ENCODE results near the gene ROPN1. TPM values are rescaled to one million over a fixed set of nuclear protein-coding genes. Genes with fewer than 3 reads are reported as not detected.
A peak's percentile ranks its signal among the peaks of the same experiment; 100 is the strongest.
"Not testable (repeated sequence)": the region's sequence is repeated elsewhere in the genome, so short reads cannot be mapped to it uniquely, and the experiment has no call there.

ROPN1 gene
- total RNA-seq, 1 donor from 2014 or later = not detected

DNA sequence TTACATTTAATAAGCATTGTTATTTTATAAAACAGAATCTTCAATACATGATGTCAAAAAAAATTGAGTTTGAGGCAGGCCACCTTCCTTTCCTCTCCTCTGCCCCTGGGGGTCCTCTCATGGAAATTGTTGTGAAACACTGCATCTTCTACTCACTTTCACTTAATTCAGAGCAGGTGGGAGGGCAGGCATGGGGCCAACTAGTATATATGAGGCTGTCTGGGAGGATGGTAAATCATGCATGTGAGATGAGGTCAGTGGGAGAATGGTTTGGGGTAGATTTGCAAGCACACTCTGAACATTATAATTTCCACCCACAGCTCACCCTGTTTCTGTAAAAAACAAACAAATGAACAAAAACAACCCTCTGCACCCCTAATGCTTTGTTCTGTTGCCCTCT is 20.5 kb downstream of the ROPN1 start:
- TF ChIP-seq POLR2A (IDR thresholded peaks at IDR 0.05) (no peak), POLR2AphosphoS5 (IDR thresholded peaks at IDR 0.05; ENCODE audit: insufficient read depth in 1 of 2, low read depth in 1 of 2) (no peak)
- TF ChIP-seq, protein P1, sequence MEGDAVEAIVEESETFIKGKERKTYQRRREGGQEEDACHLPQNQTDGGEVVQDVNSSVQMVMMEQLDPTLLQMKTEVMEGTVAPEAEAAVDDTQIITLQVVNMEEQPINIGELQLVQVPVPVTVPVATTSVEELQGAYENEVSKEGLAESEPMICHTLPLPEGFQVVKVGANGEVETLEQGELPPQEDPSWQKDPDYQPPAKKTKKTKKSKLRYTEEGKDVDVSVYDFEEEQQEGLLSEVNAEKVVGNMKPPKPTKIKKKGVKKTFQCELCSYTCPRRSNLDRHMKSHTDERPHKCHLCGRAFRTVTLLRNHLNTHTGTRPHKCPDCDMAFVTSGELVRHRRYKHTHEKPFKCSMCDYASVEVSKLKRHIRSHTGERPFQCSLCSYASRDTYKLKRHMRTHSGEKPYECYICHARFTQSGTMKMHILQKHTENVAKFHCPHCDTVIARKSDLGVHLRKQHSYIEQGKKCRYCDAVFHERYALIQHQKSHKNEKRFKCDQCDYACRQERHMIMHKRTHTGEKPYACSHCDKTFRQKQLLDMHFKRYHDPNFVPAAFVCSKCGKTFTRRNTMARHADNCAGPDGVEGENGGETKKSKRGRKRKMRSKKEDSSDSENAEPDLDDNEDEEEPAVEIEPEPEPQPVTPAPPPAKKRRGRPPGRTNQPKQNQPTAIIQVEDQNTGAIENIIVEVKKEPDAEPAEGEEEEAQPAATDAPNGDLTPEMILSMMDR (IDR thresholded peaks at IDR 0.05) = no peak
- no peak for DNase-seq (ENCODE audit: extremely low spot score in 2 of 2)
- H3K9me3 ChIP-seq = no peaks in the 10 kb centered on the region
- intact Hi-C loops (cut with DNase I) = no loop called here
- no peak overlapping the region for H3K4me3 ChIP-seq
- H3K36me3 ChIP-seq = no peaks in the 10 kb centered on the region
- no peaks in the 10 kb centered on the region for H3K27me3 ChIP-seq
- no peak overlapping the region for H3K27ac ChIP-seq
- H3K4me1 ChIP-seq = no peaks in the 10 kb centered on the region

DNA sequence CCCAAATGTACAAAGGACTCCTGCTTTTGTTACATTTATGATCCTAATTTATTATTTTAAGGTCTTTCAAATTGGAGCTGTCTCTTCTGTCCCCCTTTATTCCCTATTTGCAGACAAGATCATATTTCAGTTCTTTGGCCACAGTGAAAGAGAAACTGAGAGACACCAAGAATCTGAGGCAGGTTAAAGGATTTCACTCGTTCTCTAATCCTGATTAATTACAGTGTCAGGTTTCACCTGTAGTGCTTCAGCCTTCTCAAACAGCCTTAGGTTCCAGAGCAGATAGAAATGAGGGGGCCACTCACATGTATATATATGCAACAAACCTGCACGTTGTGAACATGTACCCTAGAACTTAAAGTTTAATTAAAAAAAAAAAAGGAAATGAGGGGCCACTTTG is 24.7 kb downstream of the ROPN1 start:
- H3K27me3 ChIP-seq; H3K9me3 ChIP-seq; H3K4me1 ChIP-seq; DNase-seq (ENCODE audit: extremely low spot score in 2 of 2); H3K27ac ChIP-seq; H3K4me3 ChIP-seq; intact Hi-C loops (cut with DNase I); H3K36me3 ChIP-seq: not testable (repeated sequence)

DNA sequence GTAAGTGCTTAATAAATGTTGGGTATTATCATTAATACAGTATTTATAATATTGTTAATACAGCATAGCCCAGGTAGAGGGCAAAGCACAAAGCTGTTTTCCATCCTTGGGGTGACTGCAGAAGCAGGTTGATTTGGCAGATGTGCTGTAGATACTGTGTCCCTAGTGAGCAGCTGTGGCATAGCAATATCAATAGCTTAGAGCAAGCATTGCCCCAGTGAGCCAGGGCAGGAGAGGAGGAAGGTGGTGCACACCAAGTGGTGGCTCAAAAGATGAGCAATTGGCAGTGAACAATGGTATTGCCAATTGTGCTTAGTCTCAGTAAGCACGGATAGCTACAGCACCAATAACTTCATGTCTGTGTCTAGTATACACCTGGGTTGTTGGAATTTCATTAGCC is 25.1 kb downstream of the ROPN1 start:
- H3K27ac ChIP-seq; H3K4me3 ChIP-seq; H3K4me1 ChIP-seq; intact Hi-C loops (cut with DNase I); H3K27me3 ChIP-seq; H3K36me3 ChIP-seq; H3K9me3 ChIP-seq; DNase-seq (ENCODE audit: extremely low spot score in 2 of 2): not testable (repeated sequence)

DNA sequence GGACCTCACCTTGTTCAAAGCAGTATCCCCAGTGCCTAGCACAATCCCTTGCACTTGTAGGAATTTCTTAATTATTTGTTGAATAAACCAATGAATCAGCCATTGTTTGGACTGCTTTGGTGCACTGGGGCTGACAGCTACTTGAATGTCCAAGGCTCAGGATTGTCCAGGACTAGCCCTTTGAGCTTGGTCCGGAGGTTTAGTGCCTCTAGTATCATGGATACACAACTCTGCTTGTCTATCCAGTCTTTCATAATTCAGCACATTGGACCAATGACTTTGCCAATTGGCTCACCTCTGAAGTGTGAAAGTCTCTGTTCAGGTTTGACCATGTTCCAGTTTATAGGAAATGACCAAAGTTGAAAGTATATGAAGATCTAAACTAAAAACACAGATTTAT is 27.1 kb downstream of the ROPN1 start:
- H3K27ac ChIP-seq; DNase-seq (ENCODE audit: extremely low spot score in 2 of 2); H3K9me3 ChIP-seq; intact Hi-C loops (cut with DNase I); H3K4me3 ChIP-seq; H3K27me3 ChIP-seq; H3K36me3 ChIP-seq: not testable (repeated sequence)
- H3K4me1 ChIP-seq = peaks cover 10% of the 10 kb centered on the region

DNA sequence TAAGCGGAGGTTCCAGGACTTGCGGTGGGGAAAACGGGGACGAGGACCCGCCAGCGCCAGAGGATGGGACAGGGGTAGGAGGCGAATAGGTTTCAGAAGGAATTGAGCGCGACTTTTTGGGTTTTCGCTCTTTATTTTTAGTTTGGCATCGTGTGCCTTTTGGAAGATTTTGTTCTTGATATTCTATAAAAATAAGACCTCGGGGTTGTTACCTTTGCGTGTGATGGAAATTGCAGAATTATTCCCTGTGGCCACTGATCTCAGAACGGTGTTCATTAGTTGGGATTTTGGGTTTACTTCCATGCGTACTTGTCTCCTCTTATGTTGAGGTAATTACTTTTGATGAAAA is 30.4 kb downstream of the ROPN1 start:
- TF ChIP-seq, protein P1 (IDR thresholded peaks at IDR 0.05) = no peak
- TF ChIP-seq POLR2A (IDR thresholded peaks at IDR 0.05) (no peak), POLR2AphosphoS5 (IDR thresholded peaks at IDR 0.05; ENCODE audit: insufficient read depth in 1 of 2, low read depth in 1 of 2) (no peak)
- Histone ChIP-seq H3K27me3 (no peaks in the 10 kb centered on the region), H3K36me3 (no peaks in the 10 kb centered on the region), H3K9me3 (no peaks in the 10 kb centered on the region), H3K4me1 (peaks cover 14% of the 10 kb centered on the region), H3K27ac (peak overlapping the region; percentile 75), H3K4me3 (peak overlapping the region; percentile 55 to 69)
- intact Hi-C loops (cut with DNase I) = no loop called here
- DNase-seq (ENCODE audit: extremely low spot score in 2 of 2) = no peak

DNA sequence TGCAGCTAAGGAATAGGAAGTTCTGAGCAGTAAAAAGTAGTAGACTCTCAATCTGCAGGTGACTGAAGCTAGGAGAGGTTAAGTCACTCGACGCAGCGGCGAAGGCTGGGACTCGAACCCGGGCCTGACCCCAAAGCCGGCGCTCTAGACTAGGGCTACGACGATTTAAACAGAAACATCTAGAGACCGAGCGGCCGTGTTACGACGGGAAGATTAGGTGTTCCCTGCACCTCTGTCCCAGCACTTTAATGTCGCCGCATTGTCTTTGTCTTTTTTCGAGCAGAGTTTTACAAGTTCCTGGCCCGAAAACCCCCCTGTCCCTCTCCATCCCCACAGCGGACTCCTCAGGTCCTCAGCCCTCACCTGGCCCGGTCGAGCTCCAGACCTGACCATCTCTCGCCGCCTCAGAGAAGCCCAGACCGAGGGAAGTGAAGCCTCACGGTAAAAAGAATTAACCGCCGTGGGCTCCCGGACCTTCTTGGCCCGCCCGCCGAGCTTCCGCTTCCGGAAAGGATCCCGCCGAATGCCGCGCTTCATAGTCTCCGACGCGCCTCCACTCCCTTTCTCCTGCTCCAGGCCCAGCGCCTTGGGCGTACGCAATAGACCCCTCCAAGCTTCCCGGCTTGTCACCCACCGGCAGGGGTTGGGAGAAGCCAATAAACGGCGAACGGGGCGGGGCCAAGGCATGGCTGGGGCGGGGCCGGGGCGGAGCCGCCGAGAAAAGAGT is 31.0 kb downstream of the ROPN1 start, which contains the start of gene CCDC14:
Gene CCDC14, minus strand, starts transcription at position 449 of the 727 bp plus-strand sequence. Its CDS starts 56 bp downstream, at position 393.
- no peak for TF ChIP-seq POLR2A (IDR thresholded peaks at IDR 0.05)
- TF ChIP-seq POLR2AphosphoS5 (IDR thresholded peaks at IDR 0.05; ENCODE audit: insufficient read depth in 1 of 2, low read depth in 1 of 2) = peak; percentile 17 to 85
- TF ChIP-seq, protein P1 (IDR thresholded peaks at IDR 0.05) = peak in 1 of 3 experiments; percentile 19
- peak within 1 kb of the TSS; percentile 75 for H3K27ac ChIP-seq
- no peaks in the 10 kb centered on the region for H3K36me3 ChIP-seq
- H3K9me3 ChIP-seq = no peaks in the 10 kb centered on the region
- intact Hi-C loops (cut with DNase I) = no loop called here
- peak within 1 kb of the TSS; percentile 55 to 69 for H3K4me3 ChIP-seq
- no peaks in the 10 kb centered on the region for H3K27me3 ChIP-seq
- peak in 1 of 2 donors; percentile 91 for DNase-seq (ENCODE audit: extremely low spot score in 2 of 2)
- H3K4me1 ChIP-seq = peaks cover 14% of the 10 kb centered on the region

Data from vagina (tissue), 2 donors.